Thyroid gland (tissue), 4 donors: ENCODE results near the gene KLF3.

Source experiments
- POLR2A ChIP-seq, 2 donors: fragments of 450-650 bp; IDR thresholded peaks; one replicate each; pipeline ENCODE4 v1.6.1; 2017; ENCODE audit warnings: antibody characterized with exemption in 2 of 2, mild to moderate bottlenecking in 2 of 2, moderate library complexity in 1 of 2
- TF ChIP-seq, protein P1 (sequence below), 6 experiments: fragments of 200-600 bp in 3 of 6; fragments of 450-650 bp in 3 of 6; sonication (generic) in 3 of 6; IDR thresholded peaks; one replicate each; pipeline ENCODE4 v1.5.1; 2016 to 2019; ENCODE audit warnings: antibody characterized with exemption in 6 of 6, mild to moderate bottlenecking in 2 of 6, inconsistent platforms in 1 of 6, moderate library complexity in 1 of 6

DNA sequence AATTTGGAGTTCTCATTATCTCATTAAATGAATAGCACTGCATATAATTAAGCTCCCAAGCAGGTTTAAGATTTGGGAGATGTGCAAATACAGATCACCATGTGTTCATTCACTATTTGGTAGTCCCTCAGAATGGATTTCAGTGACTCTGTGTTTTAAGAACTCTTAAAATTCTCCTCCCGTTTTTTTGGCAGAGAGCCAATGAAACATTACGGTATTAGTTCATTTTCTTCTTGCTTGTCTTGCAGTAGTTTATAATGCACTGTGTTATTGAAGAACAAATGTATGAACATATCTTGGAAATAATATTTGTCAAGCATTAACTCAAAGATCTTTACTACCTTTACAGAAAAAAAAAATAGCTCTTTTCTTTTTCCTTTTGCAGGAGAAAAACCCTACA, 32.7 kb downstream of the KLF3 start:
- TF ChIP-seq, protein P1, sequence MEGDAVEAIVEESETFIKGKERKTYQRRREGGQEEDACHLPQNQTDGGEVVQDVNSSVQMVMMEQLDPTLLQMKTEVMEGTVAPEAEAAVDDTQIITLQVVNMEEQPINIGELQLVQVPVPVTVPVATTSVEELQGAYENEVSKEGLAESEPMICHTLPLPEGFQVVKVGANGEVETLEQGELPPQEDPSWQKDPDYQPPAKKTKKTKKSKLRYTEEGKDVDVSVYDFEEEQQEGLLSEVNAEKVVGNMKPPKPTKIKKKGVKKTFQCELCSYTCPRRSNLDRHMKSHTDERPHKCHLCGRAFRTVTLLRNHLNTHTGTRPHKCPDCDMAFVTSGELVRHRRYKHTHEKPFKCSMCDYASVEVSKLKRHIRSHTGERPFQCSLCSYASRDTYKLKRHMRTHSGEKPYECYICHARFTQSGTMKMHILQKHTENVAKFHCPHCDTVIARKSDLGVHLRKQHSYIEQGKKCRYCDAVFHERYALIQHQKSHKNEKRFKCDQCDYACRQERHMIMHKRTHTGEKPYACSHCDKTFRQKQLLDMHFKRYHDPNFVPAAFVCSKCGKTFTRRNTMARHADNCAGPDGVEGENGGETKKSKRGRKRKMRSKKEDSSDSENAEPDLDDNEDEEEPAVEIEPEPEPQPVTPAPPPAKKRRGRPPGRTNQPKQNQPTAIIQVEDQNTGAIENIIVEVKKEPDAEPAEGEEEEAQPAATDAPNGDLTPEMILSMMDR (IDR thresholded peaks at IDR 0.05) = no peak
- TF ChIP-seq POLR2A (IDR thresholded peaks at IDR 0.05) = no peak
